SK-N-SH (cell line): ENCODE measurements around the gene HDAC4. TPM values are rescaled to one million over a fixed set of nuclear protein-coding genes. Genes with fewer than 3 reads are reported as not detected.
A peak's percentile ranks its signal among the peaks of the same experiment; 100 is the strongest.

Experiments used
- CTCF ChIA-PET: fragments of 300-600, 350-600 bp; formaldehyde crosslinking; extraction: SDS; loops from one replicate; lab custom pipeline; 2021; lab: Yijun Ruan, JAX
- POLR2A ChIA-PET: fragments of 350-600 bp; sonication (Branson Sonifier 250); formaldehyde crosslinking; extraction: SDS; loops from one replicate; lab custom pipeline; 2020; ENCODE audit warnings: antibody characterized with exemption, inconsistent platforms; lab: Yijun Ruan, JAX
- DNase-seq: peaks from one replicate; pipeline ENCODE4 v3.0.0; 2012
- H2AFZ ChIP-seq: fragments of 200-600 bp; sonication (generic); 2 replicates; pipeline ENCODE4 v1.8.1; 2016; ENCODE audit warnings: antibody characterized with exemption, mild to moderate bottlenecking, low read depth
- H3F3A ChIP-seq: fragments of 200-600 bp; sonication (generic); replicated peaks from 2 replicates; pipeline ENCODE3; 2016; ENCODE audit warnings: antibody characterized with exemption, mild to moderate bottlenecking; ENCODE audit not compliant: insufficient read depth
- H3K27ac ChIP-seq, 2 experiments: fragments of 200-500 bp in 1 of 2; fragments of 200-600 bp in 1 of 2; sonication (Bioruptor generic) in 1 of 2; sonication (generic), shearing (Covaris generic) in 1 of 2; 2 replicates each; pipeline versions ENCODE4 v1.5.1 to v1.6.1; 2014 to 2016; ENCODE audit warnings: low read depth in 2 of 2, inconsistent platforms in 1 of 2, low read length in 1 of 2, mild to moderate bottlenecking in 1 of 2, mixed read lengths in 1 of 2
- H3K27me3 ChIP-seq: fragments of 200-600 bp; sonication (generic), shearing (Covaris generic); 2 replicates; pipeline ENCODE4 v1.6.1; 2016; ENCODE audit warnings: mixed run types; ENCODE audit not compliant: insufficient read depth
- H3K36me3 ChIP-seq, 2 experiments: fragments of 200-500 bp in 1 of 2; fragments of 200-600 bp in 1 of 2; sonication (Bioruptor generic) in 1 of 2; sonication (generic) in 1 of 2; replicated peaks in 1 of 2; 2 replicates each; pipeline versions ENCODE3 to v1.5.1; 2014 to 2016; ENCODE audit warnings: low read length in 1 of 2, mild to moderate bottlenecking in 1 of 2; ENCODE audit not compliant: insufficient read depth in 2 of 2, control insufficient read depth in 1 of 2
- H3K4me1 ChIP-seq, 2 experiments: fragments of 200-500 bp in 1 of 2; fragments of 200-600 bp in 1 of 2; sonication (Bioruptor generic) in 1 of 2; sonication (generic), shearing (Covaris generic) in 1 of 2; 2 replicates each; pipeline versions ENCODE4 v1.5.1 to v1.6.1; 2014 to 2016; ENCODE audit warnings: low read depth in 1 of 2, low read length in 1 of 2, mixed run types in 1 of 2; ENCODE audit not compliant: insufficient read depth in 2 of 2, control insufficient read depth in 1 of 2
- H3K4me2 ChIP-seq: fragments of 200-600 bp; sonication (generic), shearing (Covaris generic); 2 replicates; pipeline ENCODE4 v1.6.1; 2017; ENCODE audit warnings: mixed run types
- H3K4me3 ChIP-seq, 2 experiments: fragments of 200-500 bp in 1 of 2; fragments of 200-600 bp in 1 of 2; sonication (Bioruptor generic) in 1 of 2; sonication (generic), shearing (Covaris generic) in 1 of 2; 2 replicates each; pipeline versions ENCODE4 v1.5.1 to v1.8.1; 2014 to 2016; ENCODE audit warnings: low read depth in 2 of 2, inconsistent platforms in 1 of 2, low read length in 1 of 2, mild to moderate bottlenecking in 1 of 2, mixed read lengths in 1 of 2, moderate library complexity in 1 of 2
- H3K79me2 ChIP-seq: fragments of 200-600 bp; sonication (generic); 2 replicates; pipeline ENCODE4 v1.8.1; 2017; ENCODE audit warnings: mild to moderate bottlenecking; ENCODE audit not compliant: insufficient read depth
- H3K9ac ChIP-seq: fragments of 200-600 bp; sonication (generic); 2 replicates; pipeline ENCODE4 v1.6.1; 2017; ENCODE audit warnings: mixed run types
- H3K9me2 ChIP-seq: fragments of 200-600 bp; sonication (generic); 2 replicates; pipeline ENCODE4 v1.6.1; 2017; ENCODE audit warnings: mixed run types
- H3K9me3 ChIP-seq: fragments of 200-600 bp; sonication (generic); 2 replicates; pipeline ENCODE4 v1.6.1; 2017; ENCODE audit warnings: mixed run types, mild to moderate bottlenecking, moderate library complexity
- H4K20me1 ChIP-seq: fragments of 200-600 bp; sonication (generic); 2 replicates; pipeline ENCODE4 v1.6.1; 2017; ENCODE audit warnings: mild to moderate bottlenecking, mixed run types; ENCODE audit not compliant: insufficient read depth
- ELF1 ChIP-seq: IDR thresholded peaks from 2 replicates; pipeline ENCODE4 v1.4.0; 2012
- EP300 ChIP-seq, 2 experiments: IDR thresholded peaks; 2 replicates each; pipeline versions ENCODE4 v1.4.0 to v1.6.1; 2012; ENCODE audit warnings: borderline replicate concordance in 1 of 2, low read depth in 1 of 2, low read length in 1 of 2
- EZH2phosphoT487 ChIP-seq: fragments of 200-600 bp; sonication (generic); IDR thresholded peaks from 2 replicates; pipeline ENCODE4 v1.6.1; 2017; ENCODE audit warnings: low read depth, mixed run types, mild to moderate bottlenecking, antibody characterized with exemption, moderate library complexity, borderline replicate concordance
- FOXM1 ChIP-seq: IDR thresholded peaks from 2 replicates; pipeline ENCODE4 v1.4.0; 2012; ENCODE audit warnings: low read depth, mild to moderate bottlenecking
- GABPA ChIP-seq: IDR thresholded peaks from 2 replicates; pipeline ENCODE4 v1.4.0; 2012; ENCODE audit warnings: low read depth, mild to moderate bottlenecking
- GATA2 ChIP-seq: sonication (generic); formaldehyde crosslinking; IDR thresholded peaks from 2 replicates; pipeline ENCODE4 v1.5.0; 2020; ENCODE audit warnings: mild to moderate bottlenecking, missing genetic modification reagents
- NRF1 ChIP-seq: IDR thresholded peaks from 2 replicates; pipeline ENCODE4 v1.6.1; 2012; ENCODE audit warnings: low read depth, mild to moderate bottlenecking, low read length
- POLR2AphosphoS5 ChIP-seq: IDR thresholded peaks from 2 replicates; pipeline ENCODE4 v1.6.1; 2012; ENCODE audit warnings: low read depth, low read length
- RCOR1 ChIP-seq: fragments of 150-350 bp; IDR thresholded peaks from 2 replicates; pipeline ENCODE4 v1.6.1; 2017; ENCODE audit warnings: antibody characterized with exemption, low read length
- RFX5 ChIP-seq: IDR thresholded peaks from 2 replicates; pipeline ENCODE4 v1.6.1; 2012; ENCODE audit warnings: mild to moderate bottlenecking, improper control_type of control experiment, low read length
- RXRA ChIP-seq: IDR thresholded peaks from 2 replicates; pipeline ENCODE4 v1.4.0; 2012; ENCODE audit warnings: low read depth, mild to moderate bottlenecking, borderline replicate concordance
- SIN3A ChIP-seq: IDR thresholded peaks from 2 replicates; pipeline ENCODE4 v1.6.1; 2012; ENCODE audit warnings: low read depth, mild to moderate bottlenecking, low read length, moderate library complexity, borderline replicate concordance
- TAF1 ChIP-seq: IDR thresholded peaks from 2 replicates; pipeline ENCODE4 v1.6.1; 2012; ENCODE audit warnings: low read depth, mild to moderate bottlenecking, low read length, moderate library complexity, borderline replicate concordance
- TEAD4 ChIP-seq: IDR thresholded peaks from 2 replicates; pipeline ENCODE4 v1.4.0; 2012; ENCODE audit warnings: mild to moderate bottlenecking, borderline replicate concordance; ENCODE audit not compliant: insufficient read depth
- WGBS: methylation state at CpG from one replicate; pipeline ENCODE4 v1.1.6; 2017; ENCODE audit warnings: low lambda C conversion rate; 5-methylcytosine and 5-hydroxymethylcytosine counted together
- polyA plus RNA-seq, 3 experiments: library from polyadenylated mRNA; depleted of rRNA; stranded (reverse); fragments of >200 nt; gene quantifications; 2 replicates each; pipeline ENCODE4 v1.2.3, GENCODE V29; 2012
- TF ChIP-seq, protein P1 (sequence below): fragments of 200-600 bp; sonication (generic); IDR thresholded peaks from 2 replicates; pipeline ENCODE4 v1.6.1; 2017; ENCODE audit warnings: antibody characterized with exemption, mild to moderate bottlenecking, moderate library complexity
- TF ChIP-seq, protein P2 (sequence below): IDR thresholded peaks from 2 replicates; pipeline ENCODE4 v1.4.0; 2012; ENCODE audit warnings: low read depth

The HDAC4 gene
- polyA plus RNA-seq, 1 of the 3 experiments (the other 2 are of a cell fraction) = 5.5 TPM

DNA sequence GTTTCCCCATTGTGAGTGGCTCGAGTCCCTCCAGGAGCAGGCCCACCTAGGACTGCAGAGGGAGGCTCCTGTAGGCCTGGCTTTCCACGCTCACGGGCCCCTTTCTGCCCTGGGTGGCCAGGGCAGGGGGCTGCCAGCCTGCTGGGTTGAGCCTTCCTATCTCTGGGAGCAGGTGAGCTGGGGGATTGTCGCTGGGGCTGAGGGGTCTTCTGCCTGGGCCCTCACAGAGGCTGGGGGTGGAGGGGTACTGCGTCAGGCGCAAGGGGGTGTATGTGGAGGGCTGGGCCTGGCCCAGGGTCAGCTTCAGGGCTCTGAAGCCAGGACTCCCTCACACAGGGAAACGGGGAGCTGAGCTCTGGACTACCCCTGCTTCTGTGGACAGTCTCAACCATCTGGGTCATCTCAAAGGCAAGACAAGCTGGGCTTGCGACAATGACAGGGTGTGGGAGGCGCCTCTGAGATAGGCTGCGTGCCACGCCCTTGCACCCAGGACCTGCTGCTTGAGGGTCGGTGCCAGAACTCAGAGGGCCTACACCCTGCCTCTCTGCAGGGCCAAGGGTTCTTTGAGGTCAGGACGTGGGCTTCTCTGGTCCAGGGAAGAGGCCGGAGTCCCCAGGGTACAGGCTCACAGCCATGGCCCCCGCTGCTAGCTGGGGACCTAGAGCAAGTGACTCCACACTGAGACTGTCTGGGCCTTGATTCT, 346.9 kb downstream of the HDAC4 start:
- H3K9ac ChIP-seq = no peak overlapping the region
- no peak overlapping the region for H2AFZ ChIP-seq
- TF ChIP-seq TEAD4 (no peak), ELF1 (no peak), SIN3A (no peak), GATA2 (CRISPR knock-in tag) (no peak), RCOR1 (no peak), POLR2AphosphoS5 (no peak), TAF1 (no peak), EZH2phosphoT487 (no peak), NRF1 (no peak)
- TF ChIP-seq, protein P1, sequence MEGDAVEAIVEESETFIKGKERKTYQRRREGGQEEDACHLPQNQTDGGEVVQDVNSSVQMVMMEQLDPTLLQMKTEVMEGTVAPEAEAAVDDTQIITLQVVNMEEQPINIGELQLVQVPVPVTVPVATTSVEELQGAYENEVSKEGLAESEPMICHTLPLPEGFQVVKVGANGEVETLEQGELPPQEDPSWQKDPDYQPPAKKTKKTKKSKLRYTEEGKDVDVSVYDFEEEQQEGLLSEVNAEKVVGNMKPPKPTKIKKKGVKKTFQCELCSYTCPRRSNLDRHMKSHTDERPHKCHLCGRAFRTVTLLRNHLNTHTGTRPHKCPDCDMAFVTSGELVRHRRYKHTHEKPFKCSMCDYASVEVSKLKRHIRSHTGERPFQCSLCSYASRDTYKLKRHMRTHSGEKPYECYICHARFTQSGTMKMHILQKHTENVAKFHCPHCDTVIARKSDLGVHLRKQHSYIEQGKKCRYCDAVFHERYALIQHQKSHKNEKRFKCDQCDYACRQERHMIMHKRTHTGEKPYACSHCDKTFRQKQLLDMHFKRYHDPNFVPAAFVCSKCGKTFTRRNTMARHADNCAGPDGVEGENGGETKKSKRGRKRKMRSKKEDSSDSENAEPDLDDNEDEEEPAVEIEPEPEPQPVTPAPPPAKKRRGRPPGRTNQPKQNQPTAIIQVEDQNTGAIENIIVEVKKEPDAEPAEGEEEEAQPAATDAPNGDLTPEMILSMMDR = no peak
- TF ChIP-seq, all 33 proteins: peak for 0
- H3F3A ChIP-seq = no peaks in the 10 kb centered on the region
- no peaks in the 10 kb centered on the region for H3K27me3 ChIP-seq
- H3K4me2 ChIP-seq = no peak overlapping the region
- no peaks in the 10 kb centered on the region for H3K4me1 ChIP-seq
- H3K4me3 ChIP-seq = no peak overlapping the region
- ChIA-PET POLR2A (no interaction called here), CTCF (interaction anchor here (0.6 to 1.2 kb wide), 3 partner anchors 11 to 40 kb away, joined by 3 read pairs; no protein-coding TSS in a partner anchor)
- DNase-seq = no peak
- WGBS = 83% methylated on average over 7 of the region's 15 CpGs
- H4K20me1 ChIP-seq = no peaks in the 10 kb centered on the region
- no peak overlapping the region for H3K27ac ChIP-seq
- peaks cover 0 to 14% of the 10 kb centered on the region in 2 experiments for H3K36me3 ChIP-seq
- 0 out of 2 replicates have a peak, but pooled peaks cover 4% of the 10 kb centered on the region for H3K9me3 ChIP-seq
- H3K9me2 ChIP-seq = no peaks in the 10 kb centered on the region
- no peaks in the 10 kb centered on the region for H3K79me2 ChIP-seq

DNA sequence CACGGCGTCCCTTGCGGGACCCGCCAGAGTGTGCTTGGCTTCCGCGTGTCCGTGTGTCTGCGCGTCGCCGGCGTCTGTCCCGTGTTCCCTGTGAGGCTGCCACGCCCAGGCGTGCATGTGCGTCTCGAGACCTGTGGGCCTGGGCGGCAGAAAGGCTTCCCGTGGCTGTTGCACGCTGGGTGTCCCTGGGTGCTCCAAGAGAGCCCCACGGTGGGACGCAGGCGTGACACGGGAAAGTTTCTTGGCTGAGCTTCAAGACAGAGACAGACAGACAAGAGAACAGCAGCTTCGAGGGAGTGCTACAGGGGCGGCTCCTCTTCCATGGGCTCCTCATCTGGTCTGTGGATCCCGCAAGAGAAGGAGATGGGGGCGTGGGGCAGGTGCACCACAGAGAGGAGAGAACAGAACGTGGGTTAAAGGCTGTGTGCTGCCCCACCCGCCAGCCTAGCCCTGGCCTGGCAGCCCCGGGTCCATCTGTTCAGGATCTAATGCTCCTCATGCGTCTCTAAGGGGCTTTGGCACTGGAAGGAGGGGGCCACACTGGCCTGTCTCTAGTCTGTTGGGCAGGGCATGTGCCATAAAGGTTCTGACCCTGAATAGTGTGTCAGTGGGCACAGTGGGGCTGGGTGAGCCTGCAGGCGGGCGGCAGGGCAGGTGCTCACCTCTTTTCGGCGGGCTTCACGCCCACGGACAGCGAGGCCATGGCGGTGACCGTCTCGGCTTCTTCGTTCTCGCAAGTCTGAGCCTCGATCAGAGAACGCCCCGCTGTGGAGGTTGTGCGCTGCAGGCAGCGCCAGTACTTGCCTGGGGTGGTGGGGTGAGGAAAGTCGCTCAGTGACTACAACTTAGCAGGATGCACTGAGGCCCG, 347.8 kb downstream of the HDAC4 start:
- Histone ChIP-seq H4K20me1 (no peaks in the 10 kb centered on the region), H3K4me2 (no peak overlapping the region), H3K9ac (no peak overlapping the region), H3K36me3 (peaks cover 0 to 14% of the 10 kb centered on the region in 2 experiments), H2AFZ (no peak overlapping the region), H3K9me2 (no peaks in the 10 kb centered on the region), H3K4me1 (no peaks in the 10 kb centered on the region), H3K4me3 (no peak overlapping the region), H3K79me2 (no peaks in the 10 kb centered on the region), H3K27ac (no peak overlapping the region), H3K27me3 (no peaks in the 10 kb centered on the region), H3K9me3 (0 out of 2 replicates have a peak, but pooled peaks cover 4% of the 10 kb centered on the region), H3F3A (no peaks in the 10 kb centered on the region)
- no peak for TF ChIP-seq FOXM1
- no peak for TF ChIP-seq SIN3A
- no peak for TF ChIP-seq RXRA
- TF ChIP-seq, protein P2, sequence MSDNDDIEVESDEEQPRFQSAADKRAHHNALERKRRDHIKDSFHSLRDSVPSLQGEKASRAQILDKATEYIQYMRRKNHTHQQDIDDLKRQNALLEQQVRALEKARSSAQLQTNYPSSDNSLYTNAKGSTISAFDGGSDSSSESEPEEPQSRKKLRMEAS = no peak
- no peak for TF ChIP-seq EP300 (IDR thresholded peaks at IDR 0.05; ENCODE audit: borderline replicate concordance in 1 of 2, low read depth in 1 of 2, low read length in 1 of 2)
- no peak for TF ChIP-seq GABPA
- TF ChIP-seq TEAD4 = no peak
- TF ChIP-seq RFX5 = no peak
- ChIA-PET POLR2A (no interaction called here), CTCF (interaction anchor here (1.2 to 1.3 kb wide), 2 partner anchors 41 to 882 kb away, joined by 3 read pairs; no protein-coding TSS in a partner anchor)
- DNase-seq = peak; percentile 17
- WGBS = 97% methylated on average over 38 of the region's 51 CpGs
